ENCODE data around the gene TOMM20L.
A peak's percentile ranks its signal among the peaks of the same experiment; 100 is the strongest.
"Not testable (repeated sequence)": the region's sequence is repeated elsewhere in the genome, so short reads cannot be mapped to it uniquely, and the experiment has no call there.

TOMM20L gene

DNA sequence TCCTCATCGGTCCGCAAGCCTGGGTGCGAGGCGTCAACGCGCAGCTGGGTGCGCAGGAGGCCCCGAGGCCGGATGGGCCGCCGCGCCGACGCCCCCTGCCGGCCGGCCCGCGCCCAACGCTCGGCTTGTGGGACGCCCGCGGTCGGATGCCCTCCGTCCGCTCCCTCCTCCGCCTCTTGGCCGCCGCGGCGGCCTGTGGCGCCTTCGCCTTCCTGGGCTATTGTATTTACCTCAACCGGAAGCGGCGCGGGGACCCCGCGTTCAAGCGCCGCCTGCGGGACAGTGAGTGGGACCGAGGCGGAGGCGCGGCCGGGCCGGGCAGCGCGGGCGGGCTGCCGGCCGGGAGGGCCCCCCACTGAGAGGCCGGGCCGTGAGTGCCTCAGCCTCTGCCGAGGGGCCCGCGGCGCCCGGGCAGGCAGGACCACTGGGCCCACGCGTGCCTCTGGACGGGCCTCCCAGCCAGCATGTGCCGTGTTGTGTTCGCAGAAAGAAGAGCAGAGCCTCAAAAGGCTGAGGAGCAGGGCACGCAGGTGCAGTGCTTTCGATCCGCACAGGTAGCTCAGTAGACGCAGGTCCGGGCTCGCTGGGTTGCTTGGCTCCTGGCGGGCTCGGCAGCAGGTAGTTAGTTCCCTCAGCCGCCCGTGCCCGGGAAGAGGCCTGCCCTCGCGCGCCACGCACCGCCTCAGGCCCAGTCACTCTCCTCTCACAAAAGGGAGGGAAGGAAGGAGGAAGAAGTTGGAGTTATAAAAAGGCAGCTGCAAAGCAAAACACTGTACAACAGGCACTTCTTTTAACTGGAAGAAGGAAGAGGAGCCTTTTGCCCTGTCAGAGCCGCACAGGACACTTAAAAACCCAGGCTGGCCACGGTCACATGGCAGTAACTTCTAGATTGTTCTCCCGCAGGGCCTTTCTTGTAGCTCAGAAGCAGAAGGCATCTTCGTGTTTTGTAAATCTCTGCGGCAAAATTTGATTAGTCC is at the start of gene TOMM20L:
Gene TOMM20L, plus strand, starts transcription at position 119 of the 977 bp plus-strand sequence. Its CDS starts 28 bp downstream, at position 147.
- no peak for DNase-seq

DNA sequence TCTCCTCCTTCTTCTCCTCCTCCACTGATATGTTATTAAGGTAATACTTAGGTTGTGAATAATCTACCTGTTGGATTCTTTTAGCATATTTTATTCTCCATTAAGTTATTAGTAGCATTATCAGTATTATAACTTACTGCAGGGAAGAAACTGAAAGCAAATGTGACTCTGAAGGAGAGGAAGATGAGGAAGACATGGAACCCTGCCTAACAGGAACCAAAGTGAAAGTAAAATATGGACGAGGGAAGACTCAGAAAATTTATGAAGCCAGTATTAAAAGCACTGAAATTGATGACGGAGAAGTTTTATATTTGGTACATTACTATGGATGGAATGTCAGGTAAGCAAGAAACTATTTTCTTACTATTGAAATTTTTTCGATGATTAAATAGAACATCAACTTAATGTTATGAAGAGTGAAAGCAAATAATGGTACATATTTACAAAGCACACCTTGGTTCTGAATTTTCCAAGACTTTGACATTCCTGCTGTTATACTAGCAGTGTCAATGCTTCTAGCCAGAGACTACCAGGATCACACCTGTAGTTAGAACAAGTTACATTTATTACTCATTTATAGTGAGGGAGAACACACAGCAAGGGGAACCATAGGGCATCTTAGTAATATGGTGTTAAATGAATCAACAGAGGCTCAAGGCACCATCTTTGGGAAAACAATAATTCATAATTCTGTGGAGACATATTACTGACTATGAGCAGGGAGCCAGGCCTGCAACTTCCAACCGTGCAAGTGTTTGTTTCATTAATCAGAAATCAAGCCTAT is 42.0 kb upstream of the TOMM20L start:
- no peak for DNase-seq

DNA sequence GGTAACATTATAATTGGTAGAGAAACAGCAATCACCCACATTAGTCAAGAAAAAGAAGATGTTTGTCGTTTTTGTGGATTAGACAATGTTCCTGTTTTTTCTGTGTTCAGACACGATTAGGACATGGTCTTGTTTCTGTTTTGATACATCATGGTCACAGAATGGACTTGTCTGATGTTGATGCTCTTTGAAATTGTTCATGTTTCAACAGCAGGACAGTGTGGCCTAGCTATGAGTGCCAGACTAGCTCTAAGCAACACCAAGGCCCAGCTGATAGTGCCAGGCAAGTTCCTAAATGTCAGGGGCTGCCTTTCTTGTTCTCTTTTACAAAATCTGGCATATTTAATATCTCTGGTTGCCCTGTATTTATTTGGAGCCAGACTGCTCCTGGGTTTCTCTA is 40.9 kb upstream of the TOMM20L start:
- no peak for DNase-seq

DNA sequence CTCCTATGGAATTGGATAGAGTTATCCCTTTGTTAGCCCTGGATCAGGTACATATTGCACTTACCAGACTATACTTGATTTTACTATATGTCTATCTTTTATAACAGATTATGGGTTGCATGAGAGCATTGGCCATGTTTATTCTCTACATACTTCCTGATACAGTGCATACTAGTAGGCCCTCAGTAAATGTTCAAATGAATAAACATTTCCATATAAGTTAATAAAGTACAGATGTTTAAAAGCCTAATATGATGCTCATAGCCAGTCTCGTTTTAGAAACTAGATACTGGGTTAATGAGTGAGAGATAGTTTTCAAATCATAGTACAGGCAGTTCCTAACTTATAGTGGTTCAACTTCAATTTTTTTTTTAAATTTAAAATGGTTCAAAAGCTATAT is 39.5 kb upstream of the TOMM20L start:
- DNase-seq, result no peak

DNA sequence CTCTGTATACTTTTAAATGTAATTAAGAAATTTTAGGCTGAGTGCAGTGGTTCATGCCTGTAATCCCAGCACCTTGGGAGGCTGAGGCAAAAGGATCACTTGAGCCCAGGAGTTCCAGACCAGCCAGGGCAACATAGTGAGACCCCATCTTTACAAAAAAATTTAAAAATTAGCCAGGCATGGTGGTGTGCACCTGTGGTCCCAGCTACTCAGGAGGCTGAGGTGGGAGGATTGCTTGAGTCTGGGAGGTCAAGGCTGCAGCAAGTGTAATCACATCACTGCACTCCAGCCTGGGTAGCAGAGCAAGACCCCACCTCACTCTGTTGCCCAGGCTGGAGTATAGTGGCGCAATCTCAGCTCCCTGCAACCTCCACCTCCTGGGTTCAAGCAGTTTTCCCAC is 33.5 kb upstream of the TOMM20L start:
- DNase-seq, result not testable (repeated sequence)

DNA sequence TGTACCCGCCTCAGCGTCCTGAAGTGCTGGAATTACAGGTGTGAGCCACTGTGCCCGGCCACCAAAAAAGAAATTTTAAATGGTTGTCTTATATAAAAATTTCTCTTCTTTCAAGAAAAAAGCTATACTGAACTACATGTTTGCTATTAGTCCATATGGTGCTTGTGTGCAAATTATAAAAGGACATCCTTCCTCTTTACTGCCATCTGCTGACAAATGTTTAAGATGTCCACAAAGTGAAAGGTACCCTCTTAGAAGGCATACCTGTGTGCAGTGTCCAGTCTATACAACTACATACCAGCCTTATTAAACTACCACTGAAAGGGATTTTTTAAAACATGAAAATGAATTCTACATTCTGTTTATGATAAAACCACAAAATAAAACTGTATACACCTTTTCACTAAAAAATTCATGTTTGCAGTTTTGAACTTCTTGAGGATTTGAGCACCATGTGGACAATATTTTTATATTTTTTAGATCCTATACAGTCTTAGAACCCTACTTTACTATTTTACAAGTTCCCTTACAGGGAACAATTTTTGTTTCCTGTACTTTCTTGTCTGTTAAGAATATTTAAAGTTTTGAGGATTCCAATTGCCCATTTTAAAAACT is 32.8 kb upstream of the TOMM20L start:
- DNase-seq, result no peak

DNA sequence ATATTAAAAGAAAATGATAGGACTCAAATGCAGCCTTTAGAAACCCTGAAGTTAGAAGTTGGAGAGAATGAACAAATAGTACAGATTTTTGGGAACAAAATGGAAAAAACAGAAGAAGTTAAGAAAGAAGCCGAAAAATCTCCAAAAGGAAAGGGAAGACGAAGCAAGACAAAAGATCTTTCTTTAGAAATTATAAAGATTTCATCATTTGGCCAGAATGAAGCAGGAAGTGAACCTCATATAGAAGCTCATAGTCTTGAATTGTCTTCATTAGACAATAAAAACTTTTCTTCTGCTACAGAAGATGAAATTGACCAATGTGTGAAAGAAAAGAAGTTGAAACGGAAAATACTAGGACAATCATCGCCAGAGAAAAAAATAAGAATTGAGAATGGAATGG is 31.4 kb upstream of the TOMM20L start:
- no peak for DNase-seq

- no peak for DNase-seq
Measured at GRCh38 chr14:58367296-58367695, 28.4 kb upstream of the TOMM20L start.

DNA sequence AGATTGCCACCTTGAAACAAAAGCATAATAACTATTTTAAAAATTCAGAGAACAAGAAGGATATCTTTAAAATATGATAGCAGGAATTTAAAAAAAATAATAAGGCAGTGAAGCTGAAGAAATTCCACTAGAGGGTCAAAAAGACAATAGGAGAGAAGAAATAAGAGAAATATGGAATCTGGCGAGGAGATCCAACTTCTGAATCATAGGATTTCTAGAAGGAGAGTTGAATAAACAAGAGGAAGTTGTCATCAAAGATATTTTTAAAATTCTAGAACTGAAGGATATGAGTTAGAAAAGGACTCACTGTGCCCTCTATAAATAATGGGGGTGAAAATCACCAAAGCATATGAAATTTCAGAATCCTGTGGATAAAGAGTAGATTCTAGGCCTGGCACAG is 26.8 kb upstream of the TOMM20L start:
- DNase-seq, result no peak

- DNase-seq, result no peak
Measured at GRCh38 chr14:58376791-58377190, 18.9 kb upstream of the TOMM20L start.

- DNase-seq, result no peak
Measured at GRCh38 chr14:58390830-58391229, 4.9 kb upstream of the TOMM20L start.

- DNase-seq, result no peak
Measured at GRCh38 chr14:58395562-58395811, 243 bp upstream of the TOMM20L start.

- DNase-seq, result no peak
Measured at GRCh38 chr14:58397156-58397555, 1.4 kb downstream of the TOMM20L start.

- DNase-seq, result no peak
Measured at GRCh38 chr14:58398495-58398894, 2.8 kb downstream of the TOMM20L start.

- DNase-seq, result no peak
Measured at GRCh38 chr14:58398895-58399294, 3.2 kb downstream of the TOMM20L start.

GRCh38 chr14:58401587-58401986 is 5.9 kb downstream of the TOMM20L start:
- DNase-seq, result no peak

DNA sequence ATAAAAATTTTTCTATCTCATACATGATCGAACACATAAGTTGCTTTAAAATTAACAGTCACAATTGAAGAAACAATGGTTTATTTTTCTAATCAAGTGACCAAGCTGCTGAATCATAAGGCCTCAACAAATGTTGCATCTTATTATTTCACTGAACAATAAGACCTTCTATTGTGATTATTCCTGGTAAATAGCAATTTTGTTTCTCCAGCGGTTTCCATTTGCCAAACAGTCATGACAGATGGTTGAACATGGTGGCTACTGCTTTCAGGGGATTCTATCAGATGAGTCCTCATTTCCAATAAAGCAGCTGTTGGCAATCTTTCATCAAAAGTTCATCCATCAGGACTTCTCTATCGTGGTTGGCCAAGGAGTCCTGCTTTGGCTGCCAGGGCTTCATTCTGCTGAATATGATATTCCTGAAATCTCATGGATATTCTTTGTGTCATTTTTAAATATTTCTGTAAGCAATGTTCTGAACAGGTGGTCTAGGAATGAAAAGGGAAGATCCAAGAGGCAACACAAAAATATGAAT is 13.0 kb downstream of the TOMM20L start:
- no peak for DNase-seq

DNA sequence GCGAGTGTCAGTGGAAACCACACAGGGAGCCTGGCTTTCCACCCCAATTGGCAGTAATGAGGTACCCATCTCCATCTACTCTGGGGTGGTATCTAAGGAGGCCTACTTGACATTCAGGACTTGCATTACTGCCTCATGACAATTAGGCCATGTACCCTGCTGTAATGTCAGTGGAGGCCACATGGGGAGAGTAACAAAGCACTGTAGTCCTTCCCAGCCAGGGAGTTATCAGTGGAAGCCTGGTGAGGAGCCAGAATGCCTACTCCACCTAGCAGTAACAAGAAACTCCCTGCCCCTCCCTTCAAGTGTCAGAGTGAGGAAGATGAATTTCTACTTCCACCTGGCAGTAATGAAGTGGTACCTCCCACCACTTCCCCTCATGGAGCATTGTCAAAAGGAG is 19.1 kb downstream of the TOMM20L start:
- no peak for DNase-seq

- no peak for DNase-seq
Measured at GRCh38 chr14:58415636-58416547, 20.2 kb downstream of the TOMM20L start.

GRCh38 chr14:58416934-58417333 is 21.2 kb downstream of the TOMM20L start:
- not testable (repeated sequence) for DNase-seq

- peak; percentile 52 for DNase-seq
Measured at GRCh38 chr14:58426670-58427280, 31.0 kb downstream of the TOMM20L start.
